ENCODE measurements around the gene SRC.

The SRC gene

GRCh38 chr20:37381621-37382471, 35.9 kb downstream of the SRC start:
- Histone ChIP-seq H3K27ac (replicated peaks) (no peak overlapping the region), H3K4me3 (replicated peaks; ENCODE audit: insufficient read depth, low read length) (no peak overlapping the region), H3K27me3 (ENCODE audit: insufficient read depth, poor library complexity, severe bottlenecking) (no peaks in the 10 kb centered on the region)
- no peak for DNase-seq (ENCODE audit: low read depth in 1 of 2, low spot score in 1 of 2)
- no peak for TF ChIP-seq GABPA (IDR thresholded peaks at IDR 0.05; ENCODE audit: low read depth)
- TF ChIP-seq REST (IDR thresholded peaks at IDR 0.05; ENCODE audit: insufficient replicate concordance, low read depth) = no peak
- no peak for TF ChIP-seq POLR2AphosphoS5 (IDR thresholded peaks at IDR 0.05; ENCODE audit: low read depth)
- TF ChIP-seq CTCF (IDR thresholded peaks at IDR 0.05; ENCODE audit: insufficient read depth, low read length) = no peak
- no peak for TF ChIP-seq SPI1 (IDR thresholded peaks at IDR 0.05; ENCODE audit: borderline replicate concordance, low read depth)

- DNase-seq (ENCODE audit: low read depth in 1 of 2, low spot score in 1 of 2) = no peak
- no peak overlapping the region for H3K27ac ChIP-seq (replicated peaks)
- no peaks in the 10 kb centered on the region for H3K27me3 ChIP-seq (ENCODE audit: insufficient read depth, poor library complexity, severe bottlenecking)
Observed at GRCh38 chr20:37382482-37383120, 36.7 kb downstream of the SRC start.

More at GRCh38 chr20:37382482-37383120, 36.7 kb downstream of the SRC start:
- no peak overlapping the region for H3K4me3 ChIP-seq (replicated peaks; ENCODE audit: insufficient read depth, low read length)
- TF ChIP-seq REST (IDR thresholded peaks at IDR 0.05; ENCODE audit: insufficient replicate concordance, low read depth) = no peak
- no peak for TF ChIP-seq GABPA (IDR thresholded peaks at IDR 0.05; ENCODE audit: low read depth)
- TF ChIP-seq SPI1 (IDR thresholded peaks at IDR 0.05; ENCODE audit: borderline replicate concordance, low read depth) = no peak
- no peak for TF ChIP-seq POLR2AphosphoS5 (IDR thresholded peaks at IDR 0.05; ENCODE audit: low read depth)
- TF ChIP-seq CTCF (IDR thresholded peaks at IDR 0.05; ENCODE audit: insufficient read depth, low read length) = no peak

All from HL-60 (cell line).